Activated naive CD4-positive, alpha-beta T cell treated with anti-CD3 and anti-CD28 coated beads for 36 hours (primary cell): ENCODE data around the gene BUD23. TPM values are rescaled to one million over a fixed set of nuclear protein-coding genes. Genes with fewer than 3 reads are reported as not detected.
"Not testable (repeated sequence)": the region's sequence is repeated elsewhere in the genome, so short reads cannot be mapped to it uniquely, and the experiment has no call there.

Experiments
- CTCF ChIA-PET: fragments of 350-600 bp; sonication (Branson Sonifier 250); formaldehyde crosslinking; loops from one replicate; lab custom pipeline; 2021; ENCODE audit warnings: antibody characterized with exemption; lab: Charles Lee
- DNase-seq: peaks from one replicate; pipeline ENCODE4 v3.0.0-alpha.2; 2020
- H3K27ac Mint-ChIP-seq: one replicate; pipeline ENCODE4 v1.8.0; 2021; ENCODE audit warnings: mild to moderate bottlenecking, mixed read lengths
- H3K27me3 Mint-ChIP-seq: one replicate; pipeline ENCODE4 v1.8.0; 2021; ENCODE audit warnings: low read depth, mixed read lengths
- H3K36me3 Mint-ChIP-seq: one replicate; pipeline ENCODE4 v1.8.0; 2021; ENCODE audit warnings: low read depth, mixed read lengths
- H3K4me1 Mint-ChIP-seq: one replicate; pipeline ENCODE4 v1.8.0; 2021; ENCODE audit warnings: low read depth, mixed read lengths
- H3K4me3 Mint-ChIP-seq: one replicate; pipeline ENCODE4 v1.8.0; 2021; ENCODE audit warnings: mild to moderate bottlenecking, moderate library complexity, mixed read lengths
- H3K9me3 Mint-ChIP-seq: one replicate; pipeline ENCODE4 v1.8.0; 2021; ENCODE audit warnings: mixed read lengths
- intact Hi-C: fragments of 100-400 bp; cut with micrococcal nuclease; formaldehyde crosslinking; loops from one replicate; pipeline ENCODE4 v1.15.1; 2023
- total RNA-seq, 2 experiments: library from RNA; stranded (reverse); gene quantifications; one replicate each; pipeline ENCODE4 v1.2.3, GENCODE V29; 2021

Gene BUD23
- total RNA-seq, 2 experiments from 2014 or later = 95.1 to 110 TPM

DNA sequence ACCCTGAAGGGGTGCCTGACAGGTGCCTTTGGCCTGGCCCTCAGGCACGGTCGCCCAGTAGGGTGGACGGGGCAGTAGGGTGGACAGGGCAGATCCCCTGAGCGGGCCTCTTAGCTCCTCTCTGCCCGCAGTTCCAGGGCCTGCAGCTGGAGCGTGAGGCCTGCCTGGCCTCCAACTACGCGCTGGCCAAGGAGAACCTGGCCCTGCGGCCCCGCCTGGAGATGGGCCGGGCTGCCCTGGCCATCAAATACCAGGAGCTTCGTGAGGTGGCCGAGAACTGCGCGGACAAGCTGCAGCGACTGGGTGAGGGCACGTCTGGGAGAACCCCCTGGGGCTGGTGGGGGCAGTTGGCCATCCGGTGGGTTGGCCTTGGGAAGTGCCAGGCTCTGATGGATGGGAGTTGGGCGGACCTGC lies 14.1 kb upstream of the BUD23 start:
- CTCF ChIA-PET = interaction anchor here (1.5 to 2.2 kb wide), 3 partner anchors 22 to 64 kb away, joined by 4 to 11 read pairs (median 8); no protein-coding TSS in a partner anchor
- Mint-ChIP-seq H3K27ac (no peak overlapping the region), H3K9me3 (no peaks in the 10 kb centered on the region), H3K4me1 (peaks cover 8% of the 10 kb centered on the region), H3K4me3 (no peak overlapping the region), H3K36me3 (no peaks in the 10 kb centered on the region), H3K27me3 (peaks cover 22% of the 10 kb centered on the region)
- intact Hi-C loops = loop anchor here (5.0 kb wide), 1 partner anchor 173 kb away; the partner anchor contains the start of gene METTL27
- DNase-seq = no peak

- Mint-ChIP-seq H3K4me1 (peaks cover 8% of the 10 kb centered on the region), H3K9me3 (no peaks in the 10 kb centered on the region), H3K36me3 (no peaks in the 10 kb centered on the region), H3K27me3 (peaks cover 18% of the 10 kb centered on the region), H3K27ac (no peak overlapping the region), H3K4me3 (no peak overlapping the region)
- CTCF ChIA-PET = interaction anchor here (2.2 kb wide), 1 partner anchor 63 kb away, joined by 11 read pairs; no protein-coding TSS in a partner anchor
- DNase-seq = no peak
- intact Hi-C loops = loop anchor here (5.0 kb wide), 1 partner anchor 172 kb away; the partner anchor contains the start of gene METTL27
These were observed 13.5 kb upstream of the BUD23 start for GRCh38 chr7:73669858-73670385.

- CTCF ChIA-PET = interaction anchor here (0.5 to 1.5 kb wide), 2 partner anchors 64 to 136 kb away, joined by 3 to 4 read pairs; no protein-coding TSS in a partner anchor
- Mint-ChIP-seq H3K4me1 (peaks cover 6% of the 10 kb centered on the region), H3K36me3 (no peaks in the 10 kb centered on the region), H3K9me3 (no peaks in the 10 kb centered on the region), H3K4me3 (no peak overlapping the region), H3K27me3 (peaks cover 16% of the 10 kb centered on the region), H3K27ac (no peak overlapping the region)
- DNase-seq = no peak
- intact Hi-C loops = no loop called here
These were observed 12.1 kb upstream of the BUD23 start for GRCh38 chr7:73671322-73671661.

- CTCF ChIA-PET = interaction anchor here (1.2 to 1.5 kb wide), 2 partner anchors 65 kb away, joined by 3 to 4 read pairs; no protein-coding TSS in a partner anchor
- intact Hi-C loops = no loop called here
- no peaks in the 10 kb centered on the region for H3K36me3 Mint-ChIP-seq
These were observed 11.4 kb upstream of the BUD23 start for GRCh38 chr7:73671857-73672445.

GRCh38 chr7:73674468-73675124 lies 8.8 kb upstream of the BUD23 start:
- no peak overlapping the region for H3K27ac Mint-ChIP-seq
- peaks cover 7% of the 10 kb centered on the region for H3K27me3 Mint-ChIP-seq
- CTCF ChIA-PET = interaction anchor here (1.3 kb wide), 1 partner anchor 26 kb away, joined by 4 read pairs; no protein-coding TSS in a partner anchor
- no peak for DNase-seq
- H3K4me1 Mint-ChIP-seq = peaks cover 3% of the 10 kb centered on the region
- intact Hi-C loops = no loop called here
- peaks cover 18% of the 10 kb centered on the region for H3K36me3 Mint-ChIP-seq
- H3K4me3 Mint-ChIP-seq = no peak overlapping the region
- H3K9me3 Mint-ChIP-seq = peaks cover 5% of the 10 kb centered on the region

More at GRCh38 chr7:73671857-73672445, 11.4 kb upstream of the BUD23 start:
- Mint-ChIP-seq H3K4me1 (peaks cover 6% of the 10 kb centered on the region), H3K27me3 (peaks cover 16% of the 10 kb centered on the region), H3K27ac (no peak overlapping the region), H3K9me3 (no peaks in the 10 kb centered on the region), H3K4me3 (no peak overlapping the region)
- DNase-seq = no peak

DNA sequence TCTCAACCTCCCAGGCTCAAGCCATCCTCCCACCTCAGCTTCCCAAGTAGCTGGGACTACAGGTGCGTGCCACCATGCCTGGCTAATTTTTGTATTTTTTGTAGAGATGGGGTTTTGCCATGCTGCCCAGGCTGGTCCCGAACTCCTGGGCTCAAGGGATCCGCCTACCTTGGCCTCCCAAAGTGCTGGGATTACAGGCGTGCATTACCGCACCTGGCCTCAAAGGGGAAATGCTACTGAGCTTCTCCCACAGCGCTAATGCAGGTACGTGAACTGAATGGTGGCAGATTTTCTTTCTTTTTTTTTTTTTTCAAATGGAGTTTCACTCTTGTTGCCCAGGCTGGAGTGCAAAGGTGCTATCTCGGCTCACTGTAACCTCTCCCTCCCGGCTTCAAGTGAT lies 7.3 kb upstream of the BUD23 start:
- peaks cover 21% of the 10 kb centered on the region for H3K36me3 Mint-ChIP-seq
- H3K27ac Mint-ChIP-seq, H3K9me3 Mint-ChIP-seq, intact Hi-C loops, H3K27me3 Mint-ChIP-seq, H3K4me3 Mint-ChIP-seq, DNase-seq: not testable (repeated sequence)
- peaks cover 13% of the 10 kb centered on the region for H3K4me1 Mint-ChIP-seq
- CTCF ChIA-PET = interaction anchor here (1.3 kb wide), 1 partner anchor 25 kb away, joined by 4 read pairs; no protein-coding TSS in a partner anchor

DNA sequence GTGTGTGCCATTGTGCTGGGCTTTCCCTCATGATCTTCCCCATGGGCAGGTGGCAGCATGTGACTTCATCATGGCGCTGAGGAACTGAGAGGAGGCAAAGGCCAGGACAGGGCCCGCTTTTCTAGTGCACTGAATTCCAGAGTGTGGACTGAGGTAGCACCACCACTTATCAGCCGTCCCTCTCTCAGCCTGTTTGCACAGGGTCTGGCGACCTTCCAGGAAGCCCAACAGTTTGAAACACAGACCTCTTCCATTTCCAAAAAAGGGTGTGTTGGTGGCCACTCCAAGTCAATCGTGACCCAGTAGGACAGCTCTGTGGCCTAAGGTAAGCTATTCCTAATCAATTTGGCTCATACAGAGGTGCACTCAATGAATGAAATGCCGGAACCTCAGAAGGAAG lies 4.5 kb upstream of the BUD23 start:
- Mint-ChIP-seq H3K4me3 (no peak overlapping the region), H3K4me1 (peaks cover 29% of the 10 kb centered on the region), H3K36me3 (peaks cover 26% of the 10 kb centered on the region), H3K27ac (no peak overlapping the region), H3K9me3 (peaks cover 5% of the 10 kb centered on the region), H3K27me3 (no peaks in the 10 kb centered on the region)
- CTCF ChIA-PET = interaction anchor here (0.5 kb wide), 1 partner anchor 106 kb away, joined by 3 read pairs; no protein-coding TSS in a partner anchor
- intact Hi-C loops = no loop called here
- no peak for DNase-seq

- Mint-ChIP-seq H3K9me3 (peaks cover 5% of the 10 kb centered on the region), H3K27ac (no peak overlapping the region), H3K36me3 (peaks cover 28% of the 10 kb centered on the region), H3K4me1 (peaks cover 31% of the 10 kb centered on the region), H3K27me3 (no peaks in the 10 kb centered on the region), H3K4me3 (no peak overlapping the region)
- intact Hi-C loops = loop anchor here (10.0 kb wide), 1 partner anchor 245 kb away; the partner anchor contains the start of gene FZD9
- DNase-seq = no peak
- CTCF ChIA-PET = no interaction called here
These were observed 3.7 kb upstream of the BUD23 start for GRCh38 chr7:73679709-73680108.

DNA sequence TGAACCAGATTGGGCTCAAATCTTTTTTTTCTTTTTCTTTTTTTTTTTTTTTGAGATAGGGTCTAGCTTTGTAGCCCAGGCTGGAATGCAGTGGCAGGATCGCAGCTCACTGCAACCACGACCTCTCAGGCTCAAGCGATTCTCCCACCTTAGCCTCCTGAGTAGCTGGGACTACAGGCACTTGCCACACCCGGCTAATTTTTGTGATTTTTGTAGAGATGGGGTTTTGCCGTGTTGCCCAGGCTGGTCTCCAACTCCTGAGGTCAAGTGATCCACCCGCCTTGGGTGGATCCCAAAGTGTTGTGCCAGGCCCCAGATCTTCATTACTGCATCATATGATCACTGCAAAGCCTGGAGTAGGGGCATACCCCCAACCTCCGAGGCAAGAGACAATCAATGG lies 2.9 kb upstream of the BUD23 start:
- peak overlapping the region; percentile 6 for H3K4me3 Mint-ChIP-seq
- CTCF ChIA-PET = no interaction called here
- no peak overlapping the region for H3K27ac Mint-ChIP-seq
- no peaks in the 10 kb centered on the region for H3K27me3 Mint-ChIP-seq
- no peak for DNase-seq
- intact Hi-C loops = loop anchor here (10.0 kb wide), 1 partner anchor 246 kb away; the partner anchor contains the start of gene FZD9
- peaks cover 5% of the 10 kb centered on the region for H3K9me3 Mint-ChIP-seq
- peaks cover 28% of the 10 kb centered on the region for H3K36me3 Mint-ChIP-seq
- H3K4me1 Mint-ChIP-seq = peaks cover 36% of the 10 kb centered on the region

DNA sequence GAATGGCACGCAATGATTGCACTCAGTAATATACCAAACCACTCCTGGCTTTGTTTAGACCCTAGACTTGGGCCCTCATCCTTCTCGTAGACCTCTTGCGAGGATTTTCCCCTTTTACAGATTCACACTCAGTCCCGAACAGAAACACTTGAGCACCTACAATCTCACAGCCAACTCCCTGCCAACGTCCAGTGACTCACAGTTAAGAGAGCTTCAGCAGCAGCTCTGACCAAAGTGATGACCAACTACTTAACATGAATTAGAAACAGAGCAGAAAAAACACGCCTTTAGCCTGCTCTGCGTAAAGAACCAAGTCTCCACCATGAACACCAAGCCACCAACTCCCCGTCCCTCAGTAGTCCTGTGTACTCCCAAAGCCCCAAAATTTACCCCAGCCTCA lies 2.4 kb upstream of the BUD23 start:
- CTCF ChIA-PET = interaction anchor here (1.0 kb wide), 1 partner anchor 44 kb away, joined by 5 read pairs; no protein-coding TSS in a partner anchor
- no peaks in the 10 kb centered on the region for H3K27me3 Mint-ChIP-seq
- peak overlapping the region; percentile 98 for H3K4me3 Mint-ChIP-seq
- DNase-seq = no peak
- intact Hi-C loops = loop anchor here (10.0 kb wide), 1 partner anchor 246 kb away; the partner anchor contains the start of gene FZD9
- peaks cover 5% of the 10 kb centered on the region for H3K9me3 Mint-ChIP-seq
- H3K36me3 Mint-ChIP-seq = peaks cover 29% of the 10 kb centered on the region
- H3K4me1 Mint-ChIP-seq = peaks cover 37% of the 10 kb centered on the region
- no peak overlapping the region for H3K27ac Mint-ChIP-seq

DNA sequence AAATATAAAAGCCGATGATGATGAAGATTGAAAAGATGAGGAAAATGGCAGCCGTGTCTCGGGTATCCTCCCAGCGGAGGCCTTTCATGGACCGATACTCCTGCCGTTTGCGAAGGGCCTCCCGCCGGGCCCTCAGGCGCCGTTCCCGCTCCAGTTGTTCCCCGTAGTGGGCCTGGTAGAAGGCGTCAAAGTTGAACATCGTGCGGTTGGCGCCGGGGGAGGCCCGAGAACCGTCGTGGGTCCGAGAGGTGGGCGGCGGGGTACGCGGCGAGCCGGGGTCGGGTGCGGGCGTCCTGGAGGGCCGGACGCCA lies 697 bp upstream of the BUD23 start:
- Mint-ChIP-seq H3K27me3 (no peaks in the 10 kb centered on the region), H3K27ac (no peak overlapping the region), H3K9me3 (peaks cover 5% of the 10 kb centered on the region), H3K4me1 (peaks cover 45% of the 10 kb centered on the region), H3K4me3 (peak overlapping the region; percentile 98), H3K36me3 (peaks cover 33% of the 10 kb centered on the region)
- no peak for DNase-seq
- intact Hi-C loops = loop anchor here (1.0 to 10.0 kb wide), 8 partner anchors 15 to 248 kb away; partner anchors contain the start of genes ABHD11, BAZ1B, FZD9 and STX1A
- CTCF ChIA-PET = no interaction called here
